HG02885 (cell line): ENCODE results near the gene ROBO2.
"Not testable (repeated sequence)": the region's sequence is repeated elsewhere in the genome, so short reads cannot be mapped to it uniquely, and the experiment has no call there.

Experiments
- ATAC-seq: cut with Tn5 transposase; IDR thresholded peaks from one replicate; pipeline ENCODE4 v1.9.1; 2021; ENCODE audit warnings: mild to moderate bottlenecking; ENCODE audit not compliant: unreplicated experiment, poor library complexity

Gene ROBO2

DNA sequence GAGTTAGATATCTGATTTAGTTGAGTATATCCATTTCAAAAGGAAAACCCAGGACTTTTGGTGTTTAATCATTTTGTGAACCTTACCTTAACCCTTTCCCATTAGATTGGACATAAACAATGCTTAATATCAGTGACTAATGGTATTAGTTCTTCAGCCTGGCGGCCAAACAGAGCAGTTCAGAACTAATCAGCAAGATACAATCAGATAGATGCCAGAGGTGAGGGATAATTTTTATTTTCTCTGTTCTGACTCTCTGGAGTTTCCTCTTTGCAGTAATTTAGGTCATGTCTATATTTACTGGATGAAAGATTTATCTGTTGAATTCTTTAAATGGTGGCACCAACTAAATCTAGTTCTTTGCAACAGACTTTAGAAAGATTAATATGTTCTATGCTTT lies 337.8 kb downstream of the ROBO2 start:
- no peak for ATAC-seq

DNA sequence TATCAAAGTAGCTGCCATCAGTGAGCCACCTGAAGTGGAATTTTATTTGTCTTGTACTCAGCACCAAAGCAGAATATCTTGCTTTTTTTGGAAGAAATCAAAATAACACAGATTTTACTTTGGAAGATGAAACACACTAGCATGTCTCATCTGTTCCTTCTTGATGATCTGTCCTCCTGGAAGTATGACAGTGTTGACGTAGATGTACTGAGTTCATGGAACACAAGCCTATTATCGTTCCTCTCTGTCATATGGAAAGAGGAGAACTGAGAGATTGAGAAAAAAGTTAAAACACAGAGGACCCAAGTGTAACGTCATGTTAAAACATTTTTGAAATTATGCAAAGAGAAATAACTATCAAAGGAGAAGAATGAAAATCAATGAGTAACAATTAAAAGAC lies 340.2 kb downstream of the ROBO2 start:
- no peak for ATAC-seq

DNA sequence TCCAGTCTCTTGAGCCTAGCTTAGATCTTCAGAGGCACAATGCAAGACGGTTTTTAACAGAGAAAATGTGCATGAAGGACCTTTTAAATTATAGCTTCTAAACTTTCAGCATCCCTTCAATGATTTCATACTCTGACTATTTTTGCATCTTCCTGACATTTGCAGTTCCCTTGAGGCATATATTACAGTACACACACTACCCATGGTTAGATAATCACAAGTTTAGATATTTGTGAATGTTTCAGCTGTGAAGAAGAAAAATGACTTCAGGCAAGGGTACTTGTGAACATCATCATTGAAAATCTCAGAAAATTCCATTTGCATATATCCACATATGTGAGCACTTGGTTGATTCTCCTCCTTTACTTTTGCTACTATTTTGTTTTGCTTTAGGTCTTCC lies 341.5 kb downstream of the ROBO2 start:
- ATAC-seq, result no peak

DNA sequence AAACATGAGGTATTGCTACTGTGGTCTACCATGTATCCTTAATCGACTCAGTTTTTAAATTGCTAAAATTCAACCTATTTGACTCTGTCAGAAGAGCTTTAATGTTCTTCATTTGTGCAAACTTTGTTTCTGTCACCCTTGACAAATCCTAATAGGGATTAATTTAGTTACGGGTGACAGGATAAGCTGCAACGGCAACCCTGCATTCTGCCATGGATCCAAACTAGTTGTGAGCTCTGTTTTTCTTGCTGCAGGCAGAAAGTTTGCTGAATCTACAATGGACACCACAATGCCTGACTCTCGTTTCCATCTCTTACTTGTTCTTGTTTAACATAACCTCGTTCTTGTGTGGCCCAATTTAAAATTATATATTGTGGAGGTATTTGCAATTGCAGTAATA lies 352.3 kb downstream of the ROBO2 start:
- no peak for ATAC-seq

DNA sequence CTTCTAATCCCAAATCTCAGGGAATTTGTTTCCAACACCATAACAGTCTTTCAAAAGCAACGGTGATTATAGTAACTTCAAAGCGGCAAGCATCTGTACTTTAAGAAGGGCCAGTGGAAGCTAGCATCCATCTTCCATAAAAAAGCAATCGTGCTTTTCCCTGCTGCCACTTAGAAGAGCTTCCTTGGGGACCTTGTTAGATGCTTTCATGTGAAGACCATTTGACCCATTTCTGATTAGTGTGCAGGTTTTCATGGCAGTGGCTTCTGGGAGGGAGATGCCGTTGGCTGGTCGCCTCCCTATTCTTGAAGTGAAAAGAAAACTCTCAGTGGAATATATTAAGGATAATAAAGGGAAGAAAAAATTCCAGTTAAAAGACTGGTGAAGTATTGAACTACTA lies 354.1 kb downstream of the ROBO2 start:
- no peak for ATAC-seq

DNA sequence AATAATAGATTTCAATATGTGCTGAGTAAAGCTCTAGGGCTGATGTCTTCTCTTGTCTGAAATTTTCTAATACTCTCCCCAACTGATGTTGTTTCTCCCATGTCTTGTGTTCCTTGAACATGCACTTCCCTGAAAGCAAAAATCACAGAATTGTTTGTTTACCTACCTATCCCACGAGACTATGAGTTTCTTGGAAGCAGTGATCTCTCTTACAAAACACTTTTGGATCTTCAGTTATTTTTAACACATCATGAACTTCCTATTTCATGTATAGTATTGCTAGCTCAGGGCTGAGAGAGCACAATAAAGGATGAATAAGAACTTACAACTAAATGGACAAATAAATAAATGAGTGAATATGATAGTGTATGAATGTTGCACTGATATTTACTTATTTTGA lies 365.0 kb downstream of the ROBO2 start:
- ATAC-seq, result no peak

DNA sequence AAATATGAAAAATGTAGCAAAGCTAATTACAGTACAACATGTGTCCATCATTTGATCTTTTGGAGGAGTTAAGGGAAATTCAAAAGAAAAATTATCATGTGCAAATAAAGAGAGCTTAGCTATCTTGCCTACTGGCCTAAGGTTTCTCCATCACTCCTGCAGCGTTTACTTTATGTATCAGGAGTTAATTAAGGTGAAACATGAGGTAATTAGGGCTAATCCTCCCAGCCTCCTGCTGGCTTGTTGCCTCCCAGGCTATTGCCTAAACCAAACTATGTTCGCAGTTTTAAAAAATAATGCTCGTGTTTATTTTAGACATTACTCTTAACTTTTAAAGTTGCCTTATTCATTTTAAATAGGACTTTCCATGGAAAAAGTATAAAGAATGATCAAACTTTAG lies 367.5 kb downstream of the ROBO2 start:
- ATAC-seq, result no peak

DNA sequence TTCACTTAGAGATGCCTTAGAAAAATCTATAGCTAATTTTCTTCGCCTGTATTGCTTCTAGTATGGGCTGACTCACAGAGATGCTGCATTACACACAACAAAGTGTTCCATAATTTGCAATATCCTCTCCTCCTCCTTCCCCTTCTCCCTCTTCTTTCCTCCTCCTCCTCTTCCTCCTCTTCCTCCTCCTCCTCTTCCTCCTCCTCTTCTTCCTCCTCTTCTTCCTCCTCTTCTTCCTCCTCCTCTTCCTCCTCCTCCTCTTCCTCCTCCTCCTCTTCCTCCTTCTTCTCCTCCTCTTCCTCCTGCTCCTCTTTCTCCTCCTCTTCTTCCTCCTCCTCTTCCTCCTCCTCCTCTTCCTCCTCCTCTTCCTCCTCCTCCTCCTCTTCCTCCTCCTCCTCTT lies 370.4 kb downstream of the ROBO2 start:
- not testable (repeated sequence) for ATAC-seq

DNA sequence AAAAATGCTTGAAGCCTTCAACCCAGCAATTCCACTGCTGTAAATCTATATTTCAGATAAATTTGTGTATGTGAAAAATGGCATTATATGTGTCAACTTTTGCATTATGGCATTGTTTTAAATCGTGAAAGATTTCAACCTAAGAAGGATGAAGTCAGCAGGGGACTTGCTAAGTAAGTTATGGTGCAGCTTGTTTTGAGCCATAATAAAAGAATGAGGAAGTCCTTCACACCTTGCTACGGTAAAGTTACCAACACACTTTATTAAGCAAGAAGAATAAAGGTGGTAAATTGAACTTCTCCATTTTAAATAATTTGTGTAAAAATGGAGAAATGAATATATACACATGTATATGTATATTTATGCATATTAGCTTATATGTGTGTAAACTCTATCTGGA lies 371.4 kb downstream of the ROBO2 start:
- no peak for ATAC-seq

DNA sequence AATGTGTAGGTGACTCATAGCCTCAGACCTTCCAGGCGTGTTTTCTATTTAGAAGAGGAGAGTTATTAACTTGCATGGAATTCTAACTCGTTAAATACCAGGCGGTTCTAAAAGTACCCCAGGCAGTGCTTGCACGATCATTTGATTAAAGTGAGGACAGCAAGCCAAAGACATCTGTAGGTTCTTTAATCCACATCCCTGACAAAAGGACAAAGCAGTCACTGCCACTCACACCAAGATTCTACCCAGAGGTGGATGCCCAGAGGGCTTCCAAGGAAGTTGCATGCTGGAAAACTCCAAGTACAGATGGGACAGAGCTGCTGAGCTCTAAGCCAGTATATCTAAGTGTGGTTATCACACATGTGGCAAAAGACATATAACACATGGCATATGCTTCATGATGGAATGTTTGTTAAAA lies 372.1 kb downstream of the ROBO2 start:
- ATAC-seq, result no peak

DNA sequence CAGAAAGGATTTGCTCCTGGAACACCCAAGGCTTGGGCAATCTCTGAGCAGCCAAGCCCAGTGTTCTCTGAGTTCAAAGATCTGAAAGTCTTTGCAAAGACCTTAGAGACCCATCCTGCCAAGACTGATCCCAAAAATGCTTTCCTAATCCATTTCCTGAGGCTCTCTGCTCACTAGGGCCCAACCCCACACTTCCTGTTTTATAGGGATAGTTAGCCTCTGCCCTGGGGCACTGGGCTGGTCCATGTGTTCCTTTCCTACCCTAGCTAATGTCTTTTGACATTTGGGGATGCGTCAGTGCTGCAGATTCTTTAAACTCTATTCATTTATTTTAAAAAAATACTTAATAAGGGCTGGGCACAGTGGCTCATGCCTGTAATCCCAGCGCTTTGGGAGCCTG lies 372.7 kb downstream of the ROBO2 start:
- ATAC-seq, result no peak

DNA sequence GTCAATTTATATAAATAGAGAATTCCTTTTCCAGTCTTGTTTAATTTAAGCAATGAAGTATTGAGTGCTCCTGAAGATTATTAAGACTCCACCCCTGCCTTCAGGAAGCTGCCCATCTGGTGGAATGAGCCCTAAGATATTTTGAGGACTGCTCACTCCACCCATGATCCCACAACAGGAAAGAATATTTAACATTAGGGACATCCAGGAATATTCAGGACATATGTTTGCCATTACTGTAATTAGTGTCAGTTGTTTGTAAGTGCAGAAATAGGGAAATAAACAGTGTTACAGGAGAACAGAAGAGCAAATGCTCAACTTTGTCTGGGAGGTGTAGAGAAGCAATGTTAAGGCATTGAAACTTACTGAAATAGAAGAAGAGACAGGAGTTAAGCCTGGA lies 375.0 kb downstream of the ROBO2 start:
- no peak for ATAC-seq

DNA sequence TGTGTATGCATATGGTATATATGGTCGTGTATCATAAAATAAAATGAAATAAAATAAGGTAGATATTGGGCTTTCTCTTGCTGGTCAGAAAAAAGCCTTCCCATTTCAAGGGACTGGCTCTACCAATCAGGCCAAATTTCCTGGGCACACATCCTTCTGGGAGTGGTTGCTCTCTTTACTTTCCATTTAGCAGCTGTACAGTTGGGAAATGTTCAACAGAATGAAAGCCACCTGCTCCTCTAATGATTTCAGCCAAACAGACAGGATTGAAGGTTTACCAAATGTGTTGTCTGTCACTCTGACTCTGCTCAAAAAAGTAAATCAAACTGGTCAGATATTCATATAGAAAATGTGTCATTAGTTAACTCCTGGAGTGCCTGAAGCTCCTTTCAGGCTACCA lies 380.4 kb downstream of the ROBO2 start:
- ATAC-seq, result no peak

DNA sequence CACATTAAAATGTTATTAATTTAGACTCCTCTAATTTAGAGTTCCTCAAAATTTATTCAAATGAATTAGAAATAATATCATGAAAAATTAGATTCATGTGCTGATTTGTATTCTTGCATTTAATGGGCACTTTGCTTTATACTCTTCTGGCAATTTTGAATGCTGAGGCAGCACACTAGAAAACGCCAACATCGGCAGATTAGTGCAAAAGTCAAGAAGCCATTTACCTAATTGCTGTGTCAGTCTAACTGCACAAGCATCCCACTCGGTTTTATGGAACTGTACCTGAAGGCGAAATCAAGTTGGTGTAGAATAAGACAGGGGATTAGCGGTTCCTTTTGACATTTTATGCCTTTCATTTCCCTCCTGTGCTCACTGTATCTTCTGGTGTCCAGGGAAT lies 382.0 kb downstream of the ROBO2 start:
- ATAC-seq, result no peak

DNA sequence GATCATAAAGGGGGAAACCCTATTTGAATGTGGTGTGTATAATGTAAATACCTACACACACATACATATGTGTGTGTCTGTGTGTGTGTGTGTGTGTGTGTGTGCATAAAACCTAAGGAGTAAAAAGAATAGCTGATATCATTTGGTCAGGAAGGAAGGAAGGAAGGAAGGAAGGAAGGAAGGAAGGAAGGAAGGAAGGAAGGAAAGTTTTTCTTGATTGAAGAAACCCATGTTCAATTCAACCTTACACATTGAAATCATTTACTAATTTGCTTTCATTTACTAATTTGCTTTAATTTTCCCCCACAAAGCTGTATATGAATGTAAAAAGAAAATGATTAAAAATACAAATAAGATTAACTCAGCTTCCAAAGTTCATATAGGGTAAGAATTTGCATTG lies 386.6 kb downstream of the ROBO2 start:
- ATAC-seq, result no peak

DNA sequence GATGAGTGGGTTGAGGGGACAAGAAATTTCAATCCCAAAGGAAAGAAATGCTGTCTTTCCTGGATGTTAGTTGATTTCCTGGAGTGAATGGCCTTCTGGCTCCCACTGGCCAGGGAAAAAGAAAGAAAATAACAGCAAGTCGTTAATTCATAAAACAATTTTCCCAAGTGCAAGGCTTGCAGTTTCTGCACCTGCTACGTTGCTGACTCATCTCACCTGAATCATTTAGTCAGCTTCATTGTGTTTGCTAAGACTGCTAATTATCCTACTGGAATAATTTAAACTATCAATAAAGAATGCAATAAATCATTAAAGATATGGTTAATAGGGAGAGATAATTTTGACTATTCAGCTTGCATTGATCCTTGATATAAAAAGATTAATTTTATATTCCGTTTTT lies 387.6 kb downstream of the ROBO2 start:
- ATAC-seq, result no peak

DNA sequence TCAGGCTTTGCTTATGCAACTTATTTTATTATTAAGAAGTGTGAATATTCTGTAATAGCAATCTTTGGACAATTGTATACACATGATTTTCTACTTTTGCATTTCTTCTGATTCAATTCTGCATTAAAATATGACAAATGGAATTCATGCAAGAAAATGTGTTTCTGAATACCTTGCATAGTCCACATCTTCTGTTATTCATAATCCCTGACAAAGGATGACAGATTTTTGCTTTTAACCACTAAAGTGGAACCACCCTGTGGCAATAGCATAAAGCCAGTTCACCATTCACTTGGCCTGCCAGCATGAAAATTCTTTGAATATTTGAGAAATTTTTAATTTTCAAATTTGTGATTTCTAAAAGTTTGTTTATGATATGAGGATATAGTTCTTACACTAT lies 397.0 kb downstream of the ROBO2 start:
- ATAC-seq, result no peak

DNA sequence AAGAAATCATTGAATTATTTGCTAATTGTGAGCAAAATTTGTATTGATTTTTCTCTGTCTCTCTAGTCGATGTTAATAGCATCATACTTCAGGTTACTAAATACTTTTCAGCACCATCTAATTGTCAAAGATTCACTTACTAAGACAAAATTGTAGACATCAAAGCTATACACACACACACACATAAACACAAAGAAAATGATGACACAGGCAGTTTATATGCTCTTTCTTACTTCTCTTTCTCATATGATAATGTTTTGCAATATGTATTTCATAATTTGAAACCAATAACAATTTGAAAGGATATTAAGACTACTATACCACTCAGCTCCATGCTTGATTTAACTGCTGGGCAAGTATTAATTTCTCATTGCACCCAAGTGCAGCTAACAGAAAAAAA lies 406.2 kb downstream of the ROBO2 start:
- no peak for ATAC-seq

DNA sequence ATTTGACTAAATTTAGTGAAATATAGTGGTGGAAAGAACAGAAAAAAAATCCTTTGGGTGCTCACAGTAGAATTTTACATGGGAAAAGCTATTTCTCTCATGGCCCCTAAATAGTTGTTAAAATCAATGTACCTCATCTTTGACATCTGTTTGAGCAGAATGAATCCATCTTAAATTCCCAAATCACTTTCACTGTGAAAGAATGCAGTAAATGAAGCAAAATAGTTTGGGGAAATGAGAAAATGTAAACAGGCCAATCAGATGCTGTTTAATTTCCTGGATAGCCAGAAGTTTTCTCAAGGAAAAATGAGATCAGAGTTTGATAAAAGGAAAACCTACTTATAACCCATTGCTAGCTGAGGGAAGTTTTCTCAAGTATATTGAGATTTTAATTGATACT lies 406.9 kb downstream of the ROBO2 start:
- ATAC-seq, result no peak

DNA sequence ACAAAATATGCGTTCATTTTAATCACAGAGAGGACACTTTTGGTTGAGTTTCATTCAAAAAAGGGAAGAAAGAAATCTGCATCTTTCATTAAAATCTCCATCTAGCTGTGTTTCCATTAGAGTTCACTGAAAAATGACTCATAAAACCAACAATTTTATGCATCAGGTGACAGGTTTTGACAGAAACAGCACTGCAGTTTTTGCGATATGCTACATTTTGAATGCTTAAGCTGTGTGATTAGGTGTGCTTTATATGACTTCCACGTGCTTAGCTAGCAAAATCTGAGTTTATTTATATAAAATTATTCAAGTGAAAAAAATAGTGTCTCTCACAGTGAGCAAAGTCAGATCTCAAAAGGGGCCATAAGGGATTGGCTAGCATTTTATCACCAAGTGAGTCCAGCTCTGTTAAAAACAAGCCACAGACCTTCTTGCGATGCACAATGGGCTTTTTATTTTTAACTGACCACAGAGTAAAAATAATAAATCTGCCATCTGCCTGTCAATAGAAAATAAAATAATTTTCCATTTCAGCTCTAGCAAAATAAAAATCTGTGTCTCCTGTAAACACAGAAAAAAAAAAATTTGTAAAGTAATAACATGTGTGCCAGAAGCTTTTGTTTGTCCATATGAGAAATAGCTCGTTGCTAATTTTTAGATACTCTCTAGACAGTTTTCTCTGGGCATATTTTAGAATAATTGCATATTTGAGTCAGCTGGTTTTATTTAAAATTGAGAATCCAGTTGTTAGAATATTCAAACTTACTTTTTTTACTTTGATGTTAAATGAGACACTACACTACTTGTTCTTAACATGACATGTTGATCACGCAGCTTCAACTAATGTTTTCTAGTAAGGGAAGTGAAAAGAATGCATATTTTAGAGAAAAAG lies 409.8 kb downstream of the ROBO2 start:
- ATAC-seq, result no peak

DNA sequence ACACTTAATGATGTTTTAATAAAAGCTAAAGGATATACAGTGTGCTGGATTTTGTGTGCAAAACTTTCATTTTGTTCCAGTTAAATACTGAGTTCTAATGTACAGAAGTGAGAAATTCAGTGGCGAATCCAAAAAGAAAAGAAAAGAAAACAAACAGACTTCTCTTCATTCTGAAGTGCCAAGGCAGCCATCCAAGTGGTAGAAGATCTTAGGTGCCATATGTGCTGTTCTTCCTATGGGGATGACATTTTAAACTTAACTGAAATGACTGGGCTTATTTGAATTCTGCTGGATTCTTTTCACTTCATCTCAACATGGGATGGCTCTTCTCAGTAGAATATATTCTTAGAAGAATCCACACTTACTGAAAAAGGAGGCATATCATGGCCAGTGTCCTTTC lies 416.5 kb downstream of the ROBO2 start:
- ATAC-seq, result no peak

DNA sequence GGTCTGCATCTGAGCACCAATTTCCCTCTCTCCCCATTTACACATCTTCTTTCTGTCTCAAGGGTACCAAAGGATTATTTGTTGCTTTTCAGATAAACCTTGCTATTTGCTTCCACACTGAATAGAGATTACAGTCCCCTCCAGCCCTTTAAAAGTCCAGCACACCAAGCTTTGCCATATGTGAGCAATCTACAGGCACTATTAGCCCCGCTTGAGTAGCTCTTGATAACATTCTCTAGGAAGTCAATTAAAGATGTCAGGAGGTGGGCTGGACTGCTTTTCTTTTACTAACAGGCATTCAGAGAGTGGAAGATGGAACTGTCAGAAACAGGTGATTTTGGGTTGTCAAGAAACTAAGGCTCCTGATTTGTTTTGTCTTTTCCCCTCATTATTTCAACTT lies 417.0 kb downstream of the ROBO2 start:
- ATAC-seq, result no peak
